GM19328 (cell line): ENCODE data around the gene DCXR.

ENCODE experiments used
- ATAC-seq: cut with Tn5 transposase; IDR thresholded peaks from one replicate; pipeline ENCODE4 v1.9.1; 2021; ENCODE audit warnings: mild to moderate bottlenecking, moderate library complexity; ENCODE audit not compliant: unreplicated experiment

The DCXR gene

GRCh38 chr17:82000803-82001570, 36.5 kb downstream of the DCXR start:
- no peak for ATAC-seq

GRCh38 chr17:81999976-82000802, 37.3 kb downstream of the DCXR start:
- ATAC-seq: no peak

- ATAC-seq: no peak
Measured at GRCh38 chr17:81999587-81999975, 37.9 kb downstream of the DCXR start.

- ATAC-seq: no peak
Measured at GRCh38 chr17:81998691-81999438, 38.6 kb downstream of the DCXR start.

GRCh38 chr17:81998212-81998611, 39.3 kb downstream of the DCXR start:
- no peak for ATAC-seq

- no peak for ATAC-seq
Measured at GRCh38 chr17:81996757-81997441, 40.6 kb downstream of the DCXR start.

- no peak for ATAC-seq
Measured at GRCh38 chr17:81996232-81996756, 41.2 kb downstream of the DCXR start.

- ATAC-seq: no peak
Measured at GRCh38 chr17:81995463-81996231, 41.9 kb downstream of the DCXR start.

- no peak for ATAC-seq
Measured at GRCh38 chr17:81994593-81995462, 42.7 kb downstream of the DCXR start.

- ATAC-seq: no peak
Measured at GRCh38 chr17:81993729-81994592, 43.5 kb downstream of the DCXR start.

- no peak for ATAC-seq
Measured at GRCh38 chr17:81992306-81993102, 45.0 kb downstream of the DCXR start.

GRCh38 chr17:81991684-81992305, 45.7 kb downstream of the DCXR start:
- ATAC-seq: no peak

GRCh38 chr17:81990836-81991683, 46.4 kb downstream of the DCXR start:
- ATAC-seq: no peak

GRCh38 chr17:81987161-81987770, 50.2 kb downstream of the DCXR start:
- no peak for ATAC-seq

GRCh38 chr17:81986606-81987005, 50.9 kb downstream of the DCXR start:
- ATAC-seq: no peak
